SU-DHL-6 (cell line): Measurements from ENCODE around the gene DLX1.

Experiments used
- H2AFZ ChIP-seq: fragments of 200-600 bp; sonication (generic); 2 replicates; pipeline ENCODE4 v1.6.1; 2014; ENCODE audit warnings: low read depth, mild to moderate bottlenecking, moderate library complexity, mixed read lengths, antibody characterized with exemption, low read length; ENCODE audit not compliant: severe bottlenecking
- H3F3A ChIP-seq: fragments of 200-600 bp; shearing (Covaris generic); 2 replicates; pipeline ENCODE4 v1.6.0; 2016; ENCODE audit warnings: antibody characterized with exemption, mild to moderate bottlenecking; ENCODE audit not compliant: insufficient read depth
- H3K27ac ChIP-seq: fragments of 200-600 bp; sonication (generic); 2 replicates; pipeline ENCODE4 v1.5.1; 2016; ENCODE audit warnings: low read depth, mild to moderate bottlenecking, low read length, moderate library complexity, mixed read lengths
- H3K27me3 ChIP-seq: fragments of 200-600 bp; sonication (generic), shearing (Covaris generic); 2 replicates; pipeline ENCODE4 v1.6.0; 2014; ENCODE audit warnings: mild to moderate bottlenecking, low read length
- H3K36me3 ChIP-seq: fragments of 200-600 bp; sonication (generic); 2 replicates; pipeline ENCODE4 v1.6.1; 2014; ENCODE audit warnings: mild to moderate bottlenecking, low read length, mixed read lengths
- H3K4me2 ChIP-seq: fragments of 300-600, 200-600 bp; shearing (Covaris generic), sonication (generic); 2 replicates; pipeline ENCODE4 v1.6.0; 2014; ENCODE audit warnings: low read length, low read depth, mild to moderate bottlenecking; ENCODE audit not compliant: poor library complexity, severe bottlenecking
- H3K4me3 ChIP-seq: fragments of 200-600 bp; sonication (generic); 2 replicates; pipeline ENCODE4 v1.5.1; 2014; ENCODE audit warnings: antibody characterized with exemption, low read length, mild to moderate bottlenecking, mixed read lengths; ENCODE audit not compliant: insufficient read depth, poor library complexity, severe bottlenecking
- H3K79me2 ChIP-seq: fragments of 200-600 bp; sonication (generic); 2 replicates; pipeline ENCODE4 v1.6.1; 2014; ENCODE audit warnings: mild to moderate bottlenecking, low read length, moderate library complexity; ENCODE audit not compliant: insufficient read depth
- H3K9ac ChIP-seq: fragments of 200-600 bp; sonication (generic); 2 replicates; pipeline ENCODE4 v1.7.0; 2014; ENCODE audit warnings: mild to moderate bottlenecking, low read length
- H3K9me2 ChIP-seq: fragments of 200-600 bp; sonication (generic); replicated peaks from 2 replicates; pipeline ENCODE4 v1.6.1; 2014; ENCODE audit warnings: low read length; ENCODE audit not compliant: insufficient read depth
- H3K9me3 ChIP-seq: fragments of 200-600 bp; sonication (generic); 2 replicates; pipeline ENCODE4 v1.6.1; 2014; ENCODE audit warnings: low read length, mixed read lengths; ENCODE audit not compliant: insufficient read depth
- H4K20me1 ChIP-seq: fragments of 200-600 bp; sonication (generic); 2 replicates; pipeline ENCODE4 v1.6.1; 2014; ENCODE audit warnings: low read depth, mild to moderate bottlenecking, antibody characterized with exemption, low read length, moderate library complexity, mixed read lengths
- CTCF ChIP-seq: fragments of 200-600 bp; sonication (generic); IDR thresholded peaks from one replicate; pipeline ENCODE4 v1.5.1; 2017; ENCODE audit warnings: antibody characterized with exemption, mild to moderate bottlenecking, low read length, moderate library complexity; ENCODE audit not compliant: insufficient read depth, poor library complexity, severe bottlenecking
- EZH2phosphoT487 ChIP-seq: fragments of 200-600 bp; sonication (generic), shearing (Covaris generic); conservative IDR thresholded peaks from 2 replicates; pipeline ENCODE4 v1.6.1; 2018; ENCODE audit warnings: mild to moderate bottlenecking, antibody characterized with exemption, low read length, moderate library complexity, mixed read lengths

DLX1 gene

GRCh38 chr2:172098287-172098649 lies 13.0 kb downstream of the DLX1 start:
- no peaks in the 10 kb centered on the region for H3K9me2 ChIP-seq
- no peak overlapping the region for H3K4me3 ChIP-seq
- H4K20me1 ChIP-seq = no peaks in the 10 kb centered on the region
- no peaks in the 10 kb centered on the region for H3K79me2 ChIP-seq
- H3K9me3 ChIP-seq = no peaks in the 10 kb centered on the region
- no peaks in the 10 kb centered on the region for H3K36me3 ChIP-seq
- TF ChIP-seq EZH2phosphoT487 (no peak), CTCF (no peak)
- H2AFZ ChIP-seq = no peak overlapping the region
- H3K4me2 ChIP-seq = no peak overlapping the region
- peaks cover 2% of the 10 kb centered on the region; the same call in 1 of the 2 replicates for H3F3A ChIP-seq
- H3K27ac ChIP-seq = no peak overlapping the region
- no peaks in the 10 kb centered on the region for H3K27me3 ChIP-seq
- no peak overlapping the region for H3K9ac ChIP-seq

GRCh38 chr2:172098650-172099471 lies 13.6 kb downstream of the DLX1 start:
- H3K27ac ChIP-seq = no peak overlapping the region

GRCh38 chr2:172099472-172100079 lies 14.3 kb downstream of the DLX1 start:
- TF ChIP-seq EZH2phosphoT487 = no peak; the same call in 1 of the 2 replicates
- TF ChIP-seq CTCF = no peak
- H3K9me2 ChIP-seq = no peaks in the 10 kb centered on the region
- H3K36me3 ChIP-seq = no peaks in the 10 kb centered on the region
- H2AFZ ChIP-seq = no peak overlapping the region
- peak overlapping the region; percentile 34 for H3K4me2 ChIP-seq
- H3F3A ChIP-seq = peaks cover 8% of the 10 kb centered on the region; the same call in 1 of the 2 replicates
- H3K27ac ChIP-seq = no peak overlapping the region
- H3K9me3 ChIP-seq = no peaks in the 10 kb centered on the region
- no peaks in the 10 kb centered on the region for H3K27me3 ChIP-seq
- H3K9ac ChIP-seq = no peak overlapping the region
- H3K4me3 ChIP-seq = no peak overlapping the region
- no peaks in the 10 kb centered on the region for H3K79me2 ChIP-seq
- no peaks in the 10 kb centered on the region for H4K20me1 ChIP-seq

More at GRCh38 chr2:172098650-172099471, 13.6 kb downstream of the DLX1 start:
- Histone ChIP-seq H3K79me2 (no peaks in the 10 kb centered on the region), H3K4me2 (peak overlapping the region; percentile 34), H4K20me1 (no peaks in the 10 kb centered on the region), H2AFZ (no peak overlapping the region), H3K27me3 (no peaks in the 10 kb centered on the region), H3K4me3 (no peak overlapping the region), H3F3A (peaks cover 8% of the 10 kb centered on the region; the same call in 1 of the 2 replicates), H3K9ac (no peak overlapping the region), H3K36me3 (no peaks in the 10 kb centered on the region), H3K9me2 (no peaks in the 10 kb centered on the region), H3K9me3 (no peaks in the 10 kb centered on the region)
- TF ChIP-seq EZH2phosphoT487 (no peak), CTCF (no peak)
